Progenitor cell of endocrine pancreas (in vitro differentiated cells): Measurements from ENCODE around the gene KCTD21. TPM values are rescaled to one million over a fixed set of nuclear protein-coding genes. Genes with fewer than 3 reads are reported as not detected.

Experiments
- DNase-seq: peaks from one replicate; pipeline ENCODE4 v3.0.0; 2021; ENCODE audit warnings: low spot score; ENCODE audit not compliant: unreplicated experiment
- H3K27ac Mint-ChIP-seq: 2 replicates; pipeline ENCODE4 v1.8.0; 2021; ENCODE audit warnings: mild to moderate bottlenecking, moderate library complexity, mixed read lengths
- H3K27me3 Mint-ChIP-seq: 2 replicates; pipeline ENCODE4 v1.8.0; 2021; ENCODE audit warnings: mixed read lengths
- H3K36me3 Mint-ChIP-seq: 2 replicates; pipeline ENCODE4 v1.8.0; 2022; ENCODE audit warnings: mixed read lengths; ENCODE audit not compliant: insufficient read depth
- H3K4me1 Mint-ChIP-seq: 2 replicates; pipeline ENCODE4 v1.8.0; 2021; ENCODE audit warnings: low read depth, mixed read lengths
- H3K4me3 Mint-ChIP-seq: 2 replicates; pipeline ENCODE4 v1.8.0; 2021; ENCODE audit warnings: low read depth, mild to moderate bottlenecking, moderate library complexity, mixed read lengths
- H3K9me3 Mint-ChIP-seq: 2 replicates; pipeline ENCODE4 v1.8.0; 2021; ENCODE audit warnings: low read depth, mixed read lengths
- total RNA-seq: library from RNA; stranded (reverse); gene quantifications from 2 replicates; pipeline ENCODE4 v1.2.1, GENCODE V29; 2021
- TF ChIP-seq, protein P1 (sequence below): fragments of 200-600 bp; sonication (generic); IDR thresholded peaks from one replicate; pipeline ENCODE4 v1.5.0; 2021; ENCODE audit warnings: antibody characterized with exemption, mild to moderate bottlenecking; ENCODE audit not compliant: unreplicated experiment

KCTD21 gene
- total RNA-seq, 1 donor from 2014 or later, result 7.4 TPM

DNA sequence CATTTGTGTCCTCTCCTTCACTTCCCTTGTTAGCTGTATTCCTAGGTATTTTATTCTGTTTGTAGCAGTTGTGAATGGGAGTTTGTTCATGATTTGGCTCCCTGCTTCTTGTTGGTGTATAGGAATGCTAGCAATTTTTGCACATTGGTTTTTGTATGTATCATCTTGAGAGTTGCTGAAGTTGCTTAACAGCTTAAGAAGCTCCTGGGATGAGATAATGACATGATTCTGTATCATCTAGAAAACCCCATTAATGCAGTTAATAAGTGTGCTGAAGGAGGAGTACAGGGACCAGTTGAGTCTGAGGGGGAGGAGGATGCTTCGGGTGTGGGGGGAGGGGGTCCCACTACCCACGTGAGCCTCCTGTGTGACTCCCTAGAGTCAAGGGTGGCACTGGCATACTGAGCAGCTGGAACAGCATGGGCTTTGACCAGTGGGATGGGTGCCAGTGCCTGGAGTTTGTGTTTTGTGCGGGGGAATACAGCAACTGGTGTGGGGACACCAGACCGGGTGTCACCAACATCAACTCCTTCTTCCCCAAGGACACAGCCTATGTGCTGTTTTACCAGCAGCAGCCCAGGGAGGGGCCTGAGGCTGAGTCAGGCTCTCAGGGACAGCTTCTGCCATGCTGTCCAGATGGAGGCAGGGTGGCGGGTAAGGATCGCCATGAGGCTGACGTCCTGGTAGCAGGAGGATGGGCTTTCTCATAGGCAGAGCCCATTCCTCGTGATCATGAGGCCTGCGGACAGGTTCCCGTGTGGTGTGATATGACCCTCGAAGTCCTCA is 24.4 kb upstream of the KCTD21 start:
- Mint-ChIP-seq H3K27me3 (no peaks in the 10 kb centered on the region), H3K4me1 (peaks cover 7% of the 10 kb centered on the region), H3K4me3 (no peak overlapping the region), H3K9me3 (no peaks in the 10 kb centered on the region), H3K27ac (no peak overlapping the region), H3K36me3 (peaks cover 30% of the 10 kb centered on the region)
- DNase-seq, result no peak
- TF ChIP-seq, protein P1, sequence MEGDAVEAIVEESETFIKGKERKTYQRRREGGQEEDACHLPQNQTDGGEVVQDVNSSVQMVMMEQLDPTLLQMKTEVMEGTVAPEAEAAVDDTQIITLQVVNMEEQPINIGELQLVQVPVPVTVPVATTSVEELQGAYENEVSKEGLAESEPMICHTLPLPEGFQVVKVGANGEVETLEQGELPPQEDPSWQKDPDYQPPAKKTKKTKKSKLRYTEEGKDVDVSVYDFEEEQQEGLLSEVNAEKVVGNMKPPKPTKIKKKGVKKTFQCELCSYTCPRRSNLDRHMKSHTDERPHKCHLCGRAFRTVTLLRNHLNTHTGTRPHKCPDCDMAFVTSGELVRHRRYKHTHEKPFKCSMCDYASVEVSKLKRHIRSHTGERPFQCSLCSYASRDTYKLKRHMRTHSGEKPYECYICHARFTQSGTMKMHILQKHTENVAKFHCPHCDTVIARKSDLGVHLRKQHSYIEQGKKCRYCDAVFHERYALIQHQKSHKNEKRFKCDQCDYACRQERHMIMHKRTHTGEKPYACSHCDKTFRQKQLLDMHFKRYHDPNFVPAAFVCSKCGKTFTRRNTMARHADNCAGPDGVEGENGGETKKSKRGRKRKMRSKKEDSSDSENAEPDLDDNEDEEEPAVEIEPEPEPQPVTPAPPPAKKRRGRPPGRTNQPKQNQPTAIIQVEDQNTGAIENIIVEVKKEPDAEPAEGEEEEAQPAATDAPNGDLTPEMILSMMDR, result no peak

DNA sequence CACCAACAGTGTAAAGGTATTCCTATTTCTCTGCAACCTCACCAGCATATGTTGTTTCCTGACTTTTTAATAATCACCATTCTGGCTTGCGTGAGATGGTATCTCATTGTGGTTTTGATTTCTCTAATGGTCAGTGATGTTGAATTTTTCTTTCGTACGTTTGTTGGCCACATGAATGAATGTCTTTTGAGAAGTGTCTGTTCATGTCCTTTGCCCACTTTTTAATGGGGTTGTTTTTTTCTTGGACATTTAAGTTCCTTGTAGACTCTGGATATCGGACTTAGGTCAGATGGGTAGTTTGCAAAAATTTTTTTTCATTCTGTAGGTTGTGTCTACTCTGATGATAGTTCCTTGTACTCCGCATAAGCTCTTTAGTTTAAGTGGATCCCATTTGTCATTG is 23.1 kb upstream of the KCTD21 start:
- no peaks in the 10 kb centered on the region for H3K27me3 Mint-ChIP-seq
- peaks cover 4% of the 10 kb centered on the region for H3K4me1 Mint-ChIP-seq
- no peak for DNase-seq
- H3K27ac Mint-ChIP-seq, result no peak overlapping the region
- no peaks in the 10 kb centered on the region for H3K9me3 Mint-ChIP-seq
- no peak overlapping the region for H3K4me3 Mint-ChIP-seq
- TF ChIP-seq, protein P1, result no peak
- H3K36me3 Mint-ChIP-seq, result peaks cover 26% of the 10 kb centered on the region

DNA sequence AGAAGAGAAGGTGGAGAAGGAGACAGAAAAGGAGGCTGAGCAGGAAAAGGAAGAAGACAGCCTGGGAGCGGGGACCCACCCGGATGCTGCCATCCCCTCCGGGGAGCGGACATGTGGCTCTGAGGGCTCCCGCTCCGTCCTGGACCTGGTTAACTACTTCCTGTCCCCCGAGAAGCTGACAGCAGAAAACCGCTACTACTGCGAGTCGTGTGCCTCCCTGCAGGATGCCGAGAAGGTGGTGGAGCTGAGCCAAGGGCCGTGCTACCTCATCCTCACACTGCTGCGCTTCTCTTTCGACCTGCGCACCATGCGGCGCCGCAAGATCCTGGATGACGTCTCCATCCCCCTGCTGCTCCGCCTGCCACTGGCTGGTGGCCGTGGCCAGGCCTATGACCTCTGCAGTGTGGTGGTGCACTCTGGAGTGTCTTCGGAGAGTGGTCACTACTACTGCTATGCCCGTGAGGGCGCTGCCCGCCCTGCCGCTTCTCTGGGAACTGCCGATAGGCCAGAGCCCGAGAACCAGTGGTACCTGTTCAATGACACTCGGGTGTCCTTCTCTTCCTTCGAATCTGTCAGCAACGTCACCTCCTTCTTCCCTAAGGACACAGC is 21.7 kb upstream of the KCTD21 start:
- TF ChIP-seq, protein P1, result no peak
- Mint-ChIP-seq H3K36me3 (peaks cover 25% of the 10 kb centered on the region), H3K27me3 (no peaks in the 10 kb centered on the region), H3K4me3 (no peak overlapping the region), H3K27ac (no peak overlapping the region), H3K9me3 (no peaks in the 10 kb centered on the region), H3K4me1 (no peaks in the 10 kb centered on the region)
- no peak for DNase-seq

DNA sequence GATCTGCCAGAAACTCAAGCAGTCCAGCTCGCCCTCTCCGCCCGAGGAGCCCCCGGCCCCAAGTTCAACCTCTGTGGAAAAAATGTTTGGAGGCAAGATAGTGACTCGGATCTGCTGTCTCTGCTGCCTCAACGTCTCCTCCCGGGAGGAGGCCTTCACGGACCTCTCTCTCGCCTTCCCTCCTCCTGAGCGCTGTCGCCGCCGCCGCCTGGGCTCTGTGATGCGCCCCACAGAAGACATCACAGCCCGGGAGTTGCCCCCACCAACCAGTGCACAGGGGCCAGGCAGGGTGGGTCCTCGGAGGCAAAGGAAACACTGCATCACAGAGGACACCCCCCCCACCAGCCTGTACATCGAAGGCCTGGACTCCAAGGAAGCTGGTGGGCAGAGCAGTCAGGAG is 21.1 kb upstream of the KCTD21 start:
- Mint-ChIP-seq H3K4me1 (no peaks in the 10 kb centered on the region), H3K27ac (no peak overlapping the region), H3K9me3 (no peaks in the 10 kb centered on the region), H3K27me3 (no peaks in the 10 kb centered on the region), H3K36me3 (peaks cover 27% of the 10 kb centered on the region), H3K4me3 (no peak overlapping the region)
- TF ChIP-seq, protein P1, result no peak
- DNase-seq, result no peak

DNA sequence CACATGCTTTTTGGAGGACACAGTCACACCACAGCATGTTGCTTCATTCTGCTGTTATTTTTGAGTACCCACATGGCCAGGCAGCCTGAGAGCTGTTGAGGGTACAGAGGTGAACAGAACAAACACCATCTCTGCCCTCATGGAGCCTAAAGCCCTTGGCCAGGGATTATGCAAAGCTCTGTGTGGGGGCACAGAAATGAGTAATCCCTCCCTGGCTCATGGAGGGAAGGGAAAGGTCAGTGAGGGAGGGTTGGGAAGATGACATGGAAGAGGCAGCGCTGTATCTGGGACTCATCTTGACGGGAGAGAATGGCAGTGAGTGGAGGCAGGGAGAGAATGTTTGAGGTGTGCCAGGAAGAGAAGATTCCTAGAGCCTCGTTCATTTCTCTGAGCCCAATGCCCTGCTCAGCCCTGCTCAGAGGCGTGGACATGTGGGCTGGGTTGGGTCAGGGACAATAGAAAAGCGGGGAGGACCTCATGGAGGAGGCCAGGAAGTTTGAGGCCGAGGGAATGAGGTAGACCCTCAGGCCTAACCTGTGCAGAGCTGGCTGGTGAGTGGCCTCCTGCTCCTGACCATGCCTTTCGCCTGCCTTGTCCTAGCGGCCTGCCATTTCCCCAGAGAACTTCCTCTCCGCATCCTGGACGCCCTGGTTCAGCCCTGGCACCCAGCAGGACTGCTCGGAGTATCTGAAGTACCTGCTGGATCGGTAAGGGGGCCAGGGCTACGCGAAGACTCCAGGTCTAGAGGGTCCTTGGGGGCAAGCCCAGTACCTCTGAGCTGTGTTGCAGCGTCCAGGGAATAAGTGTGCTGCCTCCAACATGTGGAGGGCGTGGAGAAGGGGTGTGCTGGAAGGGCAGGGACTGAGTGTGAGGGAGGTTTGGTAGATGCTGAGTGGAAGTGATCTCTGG is 20.1 kb upstream of the KCTD21 start:
- Mint-ChIP-seq H3K9me3 (no peaks in the 10 kb centered on the region), H3K36me3 (peaks cover 28% of the 10 kb centered on the region), H3K27me3 (no peaks in the 10 kb centered on the region), H3K4me1 (no peaks in the 10 kb centered on the region), H3K4me3 (no peak overlapping the region), H3K27ac (no peak overlapping the region)
- TF ChIP-seq, protein P1, result no peak
- no peak for DNase-seq
